GM12872 (cell line): ENCODE measurements around the gene WDFY4.
A peak's percentile ranks its signal among the peaks of the same experiment; 100 is the strongest.

Source experiments
- TF ChIP-seq, protein P1 (sequence below): IDR thresholded peaks from 3 replicates; pipeline ENCODE4 v1.5.1; 2011; ENCODE audit warnings: low read depth, mild to moderate bottlenecking, low read length, moderate library complexity; ENCODE audit not compliant: insufficient read depth

The WDFY4 gene

DNA sequence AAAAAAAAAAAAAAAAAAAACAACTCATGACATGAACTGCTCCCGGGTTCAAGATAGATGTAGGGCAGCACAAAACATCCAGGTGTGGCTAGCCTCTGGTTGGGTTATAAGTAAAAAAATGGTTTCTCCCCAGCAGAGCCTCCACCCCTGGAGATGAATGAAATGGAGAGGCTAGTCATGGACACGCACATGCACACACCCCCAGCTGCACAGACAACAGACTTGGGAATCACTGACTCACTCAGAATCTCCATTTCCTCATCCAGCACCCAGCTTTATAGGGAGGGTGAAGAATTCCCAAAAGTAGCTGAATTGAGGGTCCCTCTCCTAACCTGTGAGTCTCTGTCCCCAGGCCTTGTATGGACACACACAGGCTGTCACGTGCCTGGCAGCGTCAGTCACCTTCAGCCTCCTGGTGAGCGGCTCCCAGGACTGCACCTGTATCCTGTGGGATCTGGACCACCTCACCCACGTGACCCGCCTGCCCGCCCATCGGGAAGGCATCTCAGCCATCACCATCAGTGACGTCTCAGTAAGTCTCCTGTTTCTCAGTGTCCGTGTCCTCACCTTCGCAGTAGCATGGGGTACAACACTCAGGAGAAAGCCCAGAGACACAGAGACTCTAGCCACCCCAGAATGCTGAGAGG, 290.0 kb downstream of the WDFY4 start:
- TF ChIP-seq, protein P1, sequence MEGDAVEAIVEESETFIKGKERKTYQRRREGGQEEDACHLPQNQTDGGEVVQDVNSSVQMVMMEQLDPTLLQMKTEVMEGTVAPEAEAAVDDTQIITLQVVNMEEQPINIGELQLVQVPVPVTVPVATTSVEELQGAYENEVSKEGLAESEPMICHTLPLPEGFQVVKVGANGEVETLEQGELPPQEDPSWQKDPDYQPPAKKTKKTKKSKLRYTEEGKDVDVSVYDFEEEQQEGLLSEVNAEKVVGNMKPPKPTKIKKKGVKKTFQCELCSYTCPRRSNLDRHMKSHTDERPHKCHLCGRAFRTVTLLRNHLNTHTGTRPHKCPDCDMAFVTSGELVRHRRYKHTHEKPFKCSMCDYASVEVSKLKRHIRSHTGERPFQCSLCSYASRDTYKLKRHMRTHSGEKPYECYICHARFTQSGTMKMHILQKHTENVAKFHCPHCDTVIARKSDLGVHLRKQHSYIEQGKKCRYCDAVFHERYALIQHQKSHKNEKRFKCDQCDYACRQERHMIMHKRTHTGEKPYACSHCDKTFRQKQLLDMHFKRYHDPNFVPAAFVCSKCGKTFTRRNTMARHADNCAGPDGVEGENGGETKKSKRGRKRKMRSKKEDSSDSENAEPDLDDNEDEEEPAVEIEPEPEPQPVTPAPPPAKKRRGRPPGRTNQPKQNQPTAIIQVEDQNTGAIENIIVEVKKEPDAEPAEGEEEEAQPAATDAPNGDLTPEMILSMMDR, result no peak

DNA sequence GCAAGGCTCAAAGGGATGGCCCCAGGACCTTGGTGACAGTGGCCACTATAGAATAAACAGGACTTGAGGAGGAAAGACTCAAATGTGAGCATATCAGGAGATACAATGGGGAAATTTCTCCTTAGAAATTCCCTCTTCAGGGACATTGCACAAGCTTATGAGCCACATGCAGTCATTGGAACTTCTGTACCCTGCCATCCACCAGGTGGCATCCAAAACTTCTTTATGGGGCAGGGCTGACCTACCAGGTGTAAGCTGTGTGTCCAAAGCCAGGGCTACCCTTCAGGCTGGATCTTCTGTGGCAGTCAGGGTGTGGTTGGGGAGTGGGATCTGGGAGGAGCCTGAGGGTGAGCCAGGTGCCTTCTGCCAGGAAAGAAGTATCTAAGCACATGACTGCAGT, 291.5 kb downstream of the WDFY4 start:
- TF ChIP-seq, protein P1, result peak; percentile 36; the same call in 2 of the 3 replicates

DNA sequence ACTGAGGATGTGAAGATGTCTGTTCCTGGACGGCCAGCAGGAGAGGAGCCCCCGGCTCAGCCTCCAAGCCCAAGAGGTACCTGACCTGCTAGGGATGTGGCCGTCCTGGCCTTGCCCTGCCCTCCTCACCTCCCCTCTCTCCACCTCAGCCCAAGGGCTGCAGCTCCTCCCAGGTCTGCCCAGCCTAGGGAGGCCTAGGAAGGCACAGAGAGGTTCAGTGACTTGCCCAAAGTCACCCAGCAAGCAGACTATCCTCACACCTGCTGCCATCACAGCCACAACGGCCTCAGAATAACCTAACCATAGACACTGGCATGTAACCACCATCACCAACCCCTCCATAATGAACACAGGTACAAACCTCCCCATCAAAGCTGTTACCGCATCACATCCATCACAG, 293.6 kb downstream of the WDFY4 start:
- TF ChIP-seq, protein P1, result no peak

DNA sequence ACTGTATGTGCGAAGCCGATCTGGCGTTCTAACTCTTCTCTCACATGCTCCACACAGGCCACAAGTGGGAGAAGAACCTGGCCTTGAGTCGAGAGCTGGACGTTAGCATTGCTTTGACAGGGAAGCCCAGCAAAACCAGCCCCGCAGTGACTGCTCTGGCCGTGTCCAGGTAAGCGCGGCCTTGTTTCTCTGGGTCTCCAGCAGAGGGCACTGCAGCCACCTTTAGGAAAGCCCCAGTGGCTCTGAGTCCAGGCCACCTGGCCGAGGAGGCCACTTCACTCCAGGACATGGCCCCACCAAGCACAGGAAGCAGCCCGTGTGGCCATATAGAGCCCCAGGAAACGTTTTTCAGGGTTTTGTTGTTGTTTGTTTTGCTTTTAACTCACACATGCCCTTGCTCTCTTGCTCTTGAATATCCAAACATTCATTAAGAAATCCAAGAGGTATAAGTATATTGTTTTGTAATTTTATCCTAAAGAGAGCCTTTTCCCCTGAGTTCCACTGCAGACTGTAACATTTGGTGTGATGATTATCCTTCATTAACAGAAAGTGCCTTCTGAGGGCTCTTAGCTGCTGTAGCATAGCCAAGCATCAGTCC, 296.7 kb downstream of the WDFY4 start:
- TF ChIP-seq, protein P1, result peak; percentile 86

DNA sequence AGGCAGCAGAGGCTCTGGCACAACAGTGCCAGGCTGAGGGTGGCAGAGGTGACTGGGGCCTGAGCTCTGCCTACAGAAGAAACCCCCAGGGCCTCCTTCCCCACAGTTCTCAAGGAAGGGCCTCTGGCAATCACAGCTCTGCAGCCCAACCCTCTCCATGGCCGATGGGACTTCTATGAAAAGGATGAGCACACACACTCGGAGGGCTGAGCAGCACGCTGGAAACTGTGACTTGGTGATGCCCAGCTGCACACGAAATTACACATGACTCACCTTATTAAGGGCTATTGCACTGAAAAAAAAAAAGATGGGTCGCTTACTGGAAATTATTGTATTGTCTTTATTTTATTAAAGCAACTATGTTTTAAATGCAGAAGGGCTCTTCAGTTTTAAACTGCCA, 297.9 kb downstream of the WDFY4 start:
- TF ChIP-seq, protein P1, result no peak

DNA sequence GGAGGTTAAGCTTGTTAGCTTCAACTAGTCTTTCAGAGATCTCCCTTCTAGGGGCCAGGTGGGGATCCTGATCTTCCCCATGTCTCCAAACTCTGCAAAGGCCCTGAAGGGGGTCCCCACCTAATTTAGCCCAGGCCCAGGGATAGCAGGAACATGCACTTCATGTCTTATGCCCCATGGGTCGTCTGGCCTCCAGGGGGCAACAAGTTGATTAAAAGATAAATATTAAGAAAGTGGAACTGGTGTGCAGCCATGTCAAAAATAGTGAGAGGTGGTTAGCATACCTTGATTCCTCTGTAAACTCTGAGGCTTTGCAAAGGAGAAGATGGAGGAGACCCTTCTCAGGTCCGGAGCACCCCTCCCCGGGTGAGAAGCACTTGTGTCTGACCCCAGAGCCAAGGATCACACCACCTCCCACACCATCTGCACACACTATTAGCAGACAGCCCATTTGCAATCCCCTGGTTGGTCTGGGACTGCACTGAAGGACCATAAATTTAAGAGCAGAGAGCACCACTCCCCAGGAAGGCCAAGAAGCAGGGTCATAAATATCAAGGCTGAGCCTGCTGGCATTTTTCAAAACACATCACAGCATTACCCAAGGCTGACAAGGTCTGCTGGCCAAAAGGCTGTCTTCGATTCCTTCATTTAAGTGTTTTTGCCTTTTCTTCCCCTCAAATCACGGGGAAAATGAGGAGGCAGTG, 299.1 kb downstream of the WDFY4 start:
- TF ChIP-seq, protein P1, result peak; percentile 10; the same call in 1 of the 3 replicates

DNA sequence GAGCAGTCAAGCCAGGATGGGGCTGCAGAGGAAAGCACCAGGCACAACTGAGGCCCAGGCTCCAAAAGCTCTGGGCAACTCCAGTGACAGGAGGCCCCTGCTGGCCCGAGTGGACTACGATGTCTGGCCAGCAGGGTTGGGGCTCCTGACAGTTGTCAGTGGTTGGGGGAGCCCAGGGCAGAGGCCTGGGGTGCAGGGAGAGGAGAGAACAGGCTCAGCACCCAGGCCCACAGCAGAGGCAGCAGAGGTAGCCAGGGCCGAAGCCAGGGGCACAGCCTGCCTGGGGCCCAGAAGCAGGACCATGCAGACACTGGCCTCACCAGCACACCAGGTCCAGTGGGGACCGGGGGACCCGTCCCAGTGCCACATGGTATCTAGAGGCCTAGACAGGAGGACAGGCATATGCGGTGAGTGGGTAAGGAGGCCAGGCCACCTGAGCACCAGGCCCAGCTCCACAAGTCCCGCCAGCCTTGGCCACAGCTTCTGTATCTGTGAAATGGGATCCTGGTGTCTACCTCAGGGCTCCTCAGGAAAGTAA, 301.0 kb downstream of the WDFY4 start:
- TF ChIP-seq, protein P1, result no peak
